ENCODE results near the gene SLC17A5.
"Not testable (repeated sequence)": the region's sequence is repeated elsewhere in the genome, so short reads cannot be mapped to it uniquely, and the experiment has no call there.

Gene SLC17A5, protein sequence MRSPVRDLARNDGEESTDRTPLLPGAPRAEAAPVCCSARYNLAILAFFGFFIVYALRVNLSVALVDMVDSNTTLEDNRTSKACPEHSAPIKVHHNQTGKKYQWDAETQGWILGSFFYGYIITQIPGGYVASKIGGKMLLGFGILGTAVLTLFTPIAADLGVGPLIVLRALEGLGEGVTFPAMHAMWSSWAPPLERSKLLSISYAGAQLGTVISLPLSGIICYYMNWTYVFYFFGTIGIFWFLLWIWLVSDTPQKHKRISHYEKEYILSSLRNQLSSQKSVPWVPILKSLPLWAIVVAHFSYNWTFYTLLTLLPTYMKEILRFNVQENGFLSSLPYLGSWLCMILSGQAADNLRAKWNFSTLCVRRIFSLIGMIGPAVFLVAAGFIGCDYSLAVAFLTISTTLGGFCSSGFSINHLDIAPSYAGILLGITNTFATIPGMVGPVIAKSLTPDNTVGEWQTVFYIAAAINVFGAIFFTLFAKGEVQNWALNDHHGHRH

GRCh38 chr6:73653571-73654424, at the start of gene SLC17A5:
Gene SLC17A5, minus strand, starts transcription at chr6:73653992. Its CDS starts 106 bp downstream, at chr6:73653886.
- peak; percentile 91 for DNase-seq

DNA sequence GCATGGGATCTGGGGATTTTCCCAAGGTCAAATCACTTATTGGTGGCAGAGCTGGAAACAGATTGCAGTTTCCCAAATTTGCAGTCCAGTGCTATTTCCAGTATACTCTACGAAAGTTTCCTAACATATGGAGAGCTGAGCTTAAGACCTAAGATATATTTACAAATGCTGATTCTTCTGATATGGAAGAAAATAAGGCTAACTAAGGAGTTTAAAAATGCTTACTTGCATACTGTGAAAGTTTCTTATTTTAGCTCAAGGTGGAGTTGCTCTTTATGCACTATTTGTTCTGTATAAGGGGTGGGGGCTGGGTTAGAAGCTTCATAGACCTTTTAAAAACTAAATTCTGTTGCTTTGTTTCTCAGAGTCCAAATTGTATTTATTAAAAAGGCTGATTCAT, 49.7 kb upstream of the SLC17A5 start:
- DNase-seq: no peak

- no peak for DNase-seq
Observed at GRCh38 chr6:73702444-73702843, 48.7 kb upstream of the SLC17A5 start.

DNA sequence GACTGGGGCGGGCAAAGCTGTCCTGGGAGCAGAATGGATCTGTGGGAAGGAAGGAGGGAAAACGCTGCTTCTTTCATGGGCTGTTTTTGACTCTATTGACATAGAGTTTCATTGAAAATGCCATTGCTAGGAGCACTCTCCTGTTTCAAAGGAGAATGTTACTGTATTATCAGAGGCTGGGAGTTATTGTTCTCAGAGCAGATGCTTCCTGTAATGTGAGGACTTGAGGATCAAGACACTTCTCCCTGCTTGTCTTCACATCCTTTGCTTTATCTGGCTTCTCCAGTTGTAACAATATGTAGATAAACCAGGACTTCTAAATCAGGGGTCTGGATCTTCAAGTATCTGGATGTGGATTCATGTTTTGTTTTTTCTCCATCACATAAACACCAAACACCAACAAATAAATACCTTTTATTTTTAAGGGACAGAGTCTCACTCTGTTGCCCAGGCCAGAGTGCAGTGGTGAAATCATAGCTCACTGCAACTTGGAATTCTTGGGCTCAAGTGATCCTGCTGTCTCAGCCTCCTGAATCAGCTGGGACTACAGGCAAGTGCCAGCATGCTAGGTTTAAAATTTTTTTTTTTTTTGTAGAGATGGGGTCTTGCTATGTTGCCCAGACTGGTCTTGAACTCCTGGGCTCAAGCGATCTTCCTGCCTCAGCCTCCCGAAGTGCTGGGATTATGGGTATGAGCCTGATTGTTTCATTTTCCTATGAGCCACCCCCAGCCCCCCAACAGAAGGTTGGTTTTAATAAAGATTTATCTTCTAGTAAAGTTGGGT, 46.1 kb upstream of the SLC17A5 start:
- no peak for DNase-seq

DNA sequence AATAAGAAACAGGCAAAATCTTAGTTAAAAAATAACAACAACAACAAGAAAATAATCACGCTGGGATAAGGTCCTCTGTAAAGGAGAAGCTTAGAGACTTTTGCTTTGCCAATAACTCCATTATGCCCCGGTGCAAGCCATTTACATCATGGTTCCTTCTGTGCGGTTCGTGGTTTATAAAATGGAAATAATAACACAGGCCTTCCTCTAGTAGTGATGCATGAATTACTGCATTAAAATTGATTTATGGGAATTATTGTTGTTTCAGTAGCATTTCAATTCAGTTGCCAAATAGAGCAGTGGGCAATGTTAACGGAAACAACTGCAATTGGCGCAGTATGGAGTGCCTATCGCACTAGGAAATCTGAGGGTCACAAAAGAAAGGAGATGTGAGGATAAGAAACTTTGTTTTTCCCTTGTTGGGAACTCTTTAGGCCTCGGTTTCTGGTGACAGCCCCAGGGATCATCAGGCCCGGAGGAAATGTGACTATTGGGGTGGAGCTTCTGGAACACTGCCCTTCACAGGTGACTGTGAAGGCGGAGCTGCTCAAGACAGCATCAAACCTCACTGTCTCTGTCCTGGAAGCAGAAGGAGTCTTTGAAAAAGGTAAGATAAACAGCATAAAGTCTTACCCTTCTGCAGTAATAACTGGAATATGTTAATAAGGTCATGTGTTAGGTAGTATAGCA, 43.3 kb upstream of the SLC17A5 start:
- DNase-seq: no peak

- peak; percentile 75 for DNase-seq
Observed at GRCh38 chr6:73695619-73696421, 42.0 kb upstream of the SLC17A5 start, which contains the start of gene CD109. Gene CD109, plus strand, starts transcription at chr6:73696203. Its CDS starts 13 bp downstream, at chr6:73696216.

DNA sequence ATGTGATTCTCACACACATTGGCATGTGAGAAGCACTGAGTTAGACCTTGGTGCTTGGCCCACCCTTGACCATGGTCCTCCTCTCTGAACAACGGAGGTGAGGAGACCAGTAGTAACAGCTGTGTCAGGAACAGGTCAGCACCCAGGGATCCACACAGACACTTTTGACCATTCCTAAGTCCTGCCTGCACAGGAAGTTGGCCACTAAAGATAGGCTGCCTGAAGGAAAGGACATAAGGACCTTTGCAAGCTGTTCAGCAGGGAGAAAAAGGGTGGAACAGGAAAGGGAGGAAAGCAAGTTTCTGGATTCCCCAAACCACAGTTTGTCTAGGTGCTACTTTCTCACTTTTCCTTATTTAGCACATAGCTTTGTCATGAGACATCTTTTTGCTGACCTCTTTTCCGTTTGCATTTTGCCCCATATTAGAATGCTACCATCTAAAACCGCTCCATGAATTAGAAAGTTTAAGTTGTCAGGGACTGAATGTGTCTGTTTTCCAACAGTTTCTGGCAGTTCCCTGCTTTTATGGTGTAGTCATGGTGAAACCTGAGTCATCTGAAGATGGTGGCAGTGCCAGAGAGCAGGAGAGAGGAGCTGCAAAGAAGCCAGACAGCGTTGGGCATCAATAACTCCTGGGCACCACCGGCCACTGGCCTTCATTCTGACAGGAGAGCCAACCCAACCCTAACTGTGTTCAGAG, 41.1 kb upstream of the SLC17A5 start:
- DNase-seq: peak; percentile 17

GRCh38 chr6:73691512-73691911, 37.7 kb upstream of the SLC17A5 start:
- DNase-seq: no peak

GRCh38 chr6:73690056-73690455, 36.3 kb upstream of the SLC17A5 start:
- DNase-seq: no peak

GRCh38 chr6:73688351-73688750, 34.6 kb upstream of the SLC17A5 start:
- DNase-seq: no peak

DNA sequence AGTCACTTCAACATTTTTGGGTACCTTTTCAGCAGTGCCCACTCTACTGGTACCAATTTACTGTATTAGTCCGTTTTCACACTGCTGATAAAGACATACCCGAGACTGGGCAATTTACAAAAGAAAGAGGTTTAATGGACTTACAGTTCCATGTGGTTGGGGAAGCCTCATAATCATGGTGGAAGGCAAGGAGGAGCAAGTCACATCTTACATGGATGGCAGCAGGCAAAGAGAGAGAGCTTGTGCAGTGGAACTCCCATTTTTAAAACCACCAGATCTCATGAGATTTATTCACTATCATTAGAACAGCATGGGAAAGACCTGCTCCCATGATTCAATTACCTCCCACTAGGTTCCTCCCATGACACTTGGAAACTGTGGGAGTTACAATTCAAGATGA, 29.8 kb upstream of the SLC17A5 start:
- DNase-seq: not testable (repeated sequence)

DNA sequence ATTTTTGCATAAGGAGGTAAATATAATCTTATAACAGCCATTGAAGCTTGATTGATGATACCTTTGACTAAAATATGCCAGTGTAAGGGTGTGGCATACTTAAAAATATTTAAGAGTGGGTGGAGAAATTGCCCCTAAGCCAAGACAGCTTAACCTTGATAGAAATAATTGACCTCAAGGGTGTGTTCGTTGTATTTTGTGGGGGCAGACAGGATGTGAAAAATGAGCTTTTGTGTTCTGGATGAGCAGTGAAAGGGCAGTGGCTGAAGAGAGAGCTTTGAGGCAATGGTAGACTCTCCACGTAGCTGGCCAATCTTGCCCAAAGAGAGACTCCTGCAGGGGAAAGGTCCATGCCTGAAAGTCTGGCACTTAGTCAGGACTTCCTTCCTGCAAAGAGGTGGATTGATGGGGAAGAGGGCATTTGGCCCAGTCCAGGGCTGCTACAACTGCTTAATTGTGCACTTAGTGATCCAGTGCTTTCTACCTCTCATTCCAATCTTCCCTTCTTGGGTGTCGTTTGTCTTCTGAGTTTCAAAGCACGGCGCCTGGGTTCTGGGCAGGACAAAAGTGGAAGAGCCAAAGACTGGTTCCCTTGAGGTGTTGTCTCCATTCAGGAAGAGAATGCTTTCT, 26.6 kb upstream of the SLC17A5 start:
- no peak for DNase-seq

GRCh38 chr6:73679846-73680245, 26.1 kb upstream of the SLC17A5 start:
- not testable (repeated sequence) for DNase-seq

DNA sequence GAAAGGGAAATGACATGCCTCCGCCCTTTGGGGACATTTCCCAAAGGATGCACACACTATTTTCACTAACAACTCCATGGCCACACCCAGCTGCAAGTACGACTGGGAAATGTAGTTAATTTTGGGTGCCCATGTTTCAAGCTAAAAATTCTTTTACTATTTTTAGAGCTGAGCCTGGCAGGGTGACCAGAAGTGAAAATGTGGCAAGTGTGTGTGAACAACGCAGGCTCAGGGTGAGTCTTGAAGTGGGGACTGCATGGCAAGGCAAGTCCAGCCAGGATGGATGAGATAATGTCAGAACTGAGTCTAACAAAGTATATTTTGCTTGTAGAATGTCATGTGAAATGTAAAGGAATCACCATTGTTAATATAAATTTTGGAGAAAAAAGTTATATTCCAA, 25.2 kb upstream of the SLC17A5 start:
- DNase-seq: no peak

DNA sequence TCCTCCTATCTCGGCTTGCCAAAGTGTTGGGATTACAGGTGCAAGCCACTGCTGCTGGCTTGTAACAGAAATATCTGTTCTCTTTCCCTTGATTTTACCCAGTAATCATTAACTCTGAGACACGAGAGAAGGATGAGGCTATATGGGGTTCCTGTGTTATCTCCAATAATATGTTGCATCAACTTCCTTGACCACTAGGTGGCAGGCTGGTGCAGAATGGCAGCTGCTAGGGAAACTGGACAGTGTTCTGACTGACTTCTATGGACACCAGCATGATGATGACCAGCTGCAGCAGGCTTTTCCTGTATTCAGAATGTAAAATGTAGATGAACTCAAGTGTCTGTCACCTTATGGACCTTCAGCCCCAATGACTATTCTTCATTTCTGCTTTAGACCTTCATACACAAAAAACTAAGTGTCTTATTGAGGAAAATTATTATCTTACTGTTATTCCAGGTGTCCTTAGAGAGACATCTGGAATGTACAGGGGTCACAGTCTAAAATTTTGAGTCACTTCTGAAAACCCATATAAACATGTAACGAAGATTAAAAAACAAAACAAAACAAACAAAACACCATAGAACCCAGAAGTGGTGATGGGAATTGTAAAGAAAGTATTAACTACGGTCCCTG, 21.8 kb upstream of the SLC17A5 start:
- DNase-seq: peak; percentile 83

GRCh38 chr6:73671911-73672685, 18.3 kb upstream of the SLC17A5 start:
- no peak for DNase-seq

GRCh38 chr6:73669005-73669404, 15.2 kb upstream of the SLC17A5 start:
- DNase-seq: no peak

- DNase-seq: no peak
Observed at GRCh38 chr6:73667798-73668197, 14.0 kb upstream of the SLC17A5 start.

DNA sequence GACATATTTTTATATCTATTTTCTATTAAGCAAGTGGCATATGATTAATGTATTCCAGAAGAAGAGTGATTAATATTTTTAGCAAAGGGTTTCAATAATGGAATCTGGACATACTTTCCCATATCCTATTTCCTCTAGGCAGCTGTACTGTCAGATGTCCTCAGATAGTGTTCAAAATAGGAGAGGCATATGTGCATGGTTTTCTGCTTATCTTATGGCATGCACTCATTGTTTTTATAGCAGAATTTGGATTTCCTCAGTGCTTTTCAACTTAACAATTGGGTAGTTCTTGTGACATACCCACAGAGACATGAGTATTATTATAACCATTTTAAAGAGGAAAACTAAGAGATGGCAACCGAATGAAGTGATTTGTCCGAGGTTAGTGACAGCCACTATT, 12.6 kb upstream of the SLC17A5 start:
- no peak for DNase-seq

All from stimulated activated CD4-positive, alpha-beta T cell treated with anti-CD3 and anti-CD28 coated beads, Interleukin-4, amount 100 ng/mL, for 24 hours (primary cell).